NB4 (cell line): ENCODE measurements around the gene GRIA1.

Source experiments
- CTCF ChIP-seq: IDR thresholded peaks from one replicate; pipeline ENCODE4 v1.5.1; 2012; ENCODE audit warnings: low read depth, low read length
- MAX ChIP-seq: IDR thresholded peaks from 2 replicates; pipeline ENCODE4 v1.6.1; 2011; ENCODE audit warnings: low read depth, low read length
- MYC ChIP-seq: IDR thresholded peaks from 2 replicates; pipeline ENCODE4 v1.6.1; 2011; ENCODE audit warnings: low read depth, low read length
- POLR2A ChIP-seq: IDR thresholded peaks from 2 replicates; pipeline ENCODE4 v1.6.1; 2011; ENCODE audit warnings: mild to moderate bottlenecking; ENCODE audit not compliant: insufficient read length; ENCODE audit errors: extremely low read depth

GRCh38 chr5:153704110-153704509, 213.6 kb downstream of the GRIA1 start:
- TF ChIP-seq CTCF (no peak), MAX (no peak), POLR2A (no peak), MYC (no peak)
